Prostate gland (tissue), 2 donors: ENCODE results near the gene SCAI.

Source experiments
- CTCF ChIP-seq, 4 experiments: fragments of 200-600 bp in 2 of 4; fragments of 450-650 bp in 2 of 4; sonication (generic) in 2 of 4; IDR thresholded peaks; 1 replicate in 3 of 4; 2 replicates in 1 of 4; pipeline ENCODE4 v1.5.1; 2016 to 2019; ENCODE audit warnings: antibody characterized with exemption in 4 of 4, mild to moderate bottlenecking in 2 of 4, moderate library complexity in 2 of 4
- POLR2A ChIP-seq: fragments of 450-650 bp; IDR thresholded peaks from one replicate; pipeline ENCODE4 v1.6.1; 2016; ENCODE audit warnings: antibody characterized with exemption, mild to moderate bottlenecking

GRCh38 chr9:124906966-124907365 lies 236.4 kb downstream of the SCAI start:
- TF ChIP-seq CTCF (IDR thresholded peaks at IDR 0.05) (no peak), POLR2A (no peak)
